Measurements from ENCODE around the gene PPP3R1.

GRCh38 chr2:68171146-68171545 is 81.2 kb downstream of the PPP3R1 start:
- TF ChIP-seq POLR2A (IDR thresholded peaks at IDR 0.05) (no peak), POLR2AphosphoS5 (IDR thresholded peaks at IDR 0.05) (no peak), CTCF (IDR thresholded peaks at IDR 0.05) (no peak)
